GM21390 (cell line): ENCODE measurements around the gene DCLRE1B.
"Not testable (repeated sequence)": the region's sequence is repeated elsewhere in the genome, so short reads cannot be mapped to it uniquely, and the experiment has no call there.

Source experiments
- ATAC-seq: cut with Tn5 transposase; IDR thresholded peaks from one replicate; pipeline ENCODE4 v1.9.1; 2021; ENCODE audit not compliant: unreplicated experiment

The DCLRE1B gene

DNA sequence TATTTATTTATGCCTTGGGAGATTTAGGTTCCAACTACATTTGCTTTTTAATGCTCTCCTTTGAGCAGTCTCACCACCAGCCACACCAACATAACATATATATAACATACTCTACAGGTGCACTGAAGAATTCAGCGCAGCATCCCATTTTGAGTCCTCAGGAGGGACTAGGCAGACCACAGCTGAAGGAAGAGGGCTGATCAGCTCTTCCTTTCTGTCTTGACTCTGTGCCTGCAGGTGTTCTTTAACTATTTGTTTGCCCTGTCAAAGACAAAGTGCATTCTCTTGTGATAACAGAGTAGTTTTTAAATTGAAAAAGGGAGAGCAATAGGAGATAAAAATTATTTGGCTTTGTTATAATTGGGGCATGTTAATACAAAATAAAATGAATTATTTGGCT lies 41.0 kb downstream of the DCLRE1B start:
- no peak for ATAC-seq

DNA sequence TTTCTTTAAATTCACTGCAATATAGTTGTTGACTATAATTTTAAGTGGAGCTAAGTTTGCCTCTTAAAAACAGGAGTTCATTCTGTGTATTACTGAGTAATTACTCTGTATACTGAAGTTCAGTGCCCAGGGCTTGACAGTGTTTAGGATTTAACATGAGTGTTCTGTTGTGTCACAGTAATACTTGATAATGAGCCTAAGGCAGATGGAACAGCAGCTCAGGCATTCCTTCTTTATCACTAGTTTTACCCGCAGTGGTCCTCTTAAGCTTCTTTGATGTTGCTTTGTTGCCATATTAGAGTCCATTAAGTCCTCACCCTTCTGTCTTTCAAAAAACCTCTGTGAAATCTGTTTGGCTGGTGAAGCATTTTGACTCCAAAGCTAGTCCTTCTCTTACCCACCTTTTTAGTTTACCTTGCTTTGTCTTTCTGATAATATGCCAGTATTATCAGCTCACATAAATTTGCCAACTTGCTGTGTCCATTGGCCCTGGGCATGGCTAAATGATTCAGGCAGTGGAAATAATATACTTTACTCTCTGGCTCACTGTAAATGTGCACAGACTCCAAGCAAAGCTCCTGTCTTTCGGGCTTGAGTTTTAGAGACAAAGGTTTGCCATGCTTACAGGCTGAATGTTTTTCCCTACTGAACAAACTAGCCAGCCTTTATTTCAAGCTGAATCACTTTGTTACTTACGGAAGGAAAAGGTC lies 41.7 kb downstream of the DCLRE1B start:
- ATAC-seq, result no peak

DNA sequence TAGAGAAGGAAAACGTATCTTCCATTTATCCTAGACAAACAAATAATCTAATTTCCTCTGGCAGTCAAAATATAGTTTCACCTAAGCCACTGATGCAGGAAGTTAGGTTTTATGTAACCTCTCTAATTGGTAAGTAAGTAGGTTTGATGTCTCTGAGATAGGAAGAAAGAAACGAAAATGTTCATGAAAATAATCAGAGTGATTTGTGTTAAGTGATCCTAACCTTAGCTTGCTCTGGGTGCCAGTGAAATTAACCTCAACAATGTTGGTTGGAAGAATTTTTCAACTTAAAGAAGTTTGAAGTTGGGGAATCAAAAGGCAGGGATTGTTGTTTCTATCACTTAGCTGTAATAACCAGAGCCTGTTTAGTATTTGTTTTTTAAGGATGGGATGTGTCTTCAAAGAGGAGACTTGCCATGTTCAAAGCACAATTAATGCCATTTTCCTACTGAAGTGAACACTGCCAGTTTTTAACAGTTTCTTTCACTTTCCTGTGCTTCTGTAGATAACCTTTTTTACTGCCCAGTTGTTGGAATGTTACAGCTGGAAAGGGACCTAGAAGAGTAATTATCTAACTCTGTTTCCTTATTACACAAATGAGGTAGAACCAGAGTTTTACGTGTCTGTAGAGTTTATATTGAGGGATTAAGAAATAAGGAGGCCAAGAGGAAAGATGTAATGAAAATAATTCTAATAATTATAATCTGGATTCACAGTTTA lies 42.4 kb downstream of the DCLRE1B start:
- ATAC-seq, result no peak

DNA sequence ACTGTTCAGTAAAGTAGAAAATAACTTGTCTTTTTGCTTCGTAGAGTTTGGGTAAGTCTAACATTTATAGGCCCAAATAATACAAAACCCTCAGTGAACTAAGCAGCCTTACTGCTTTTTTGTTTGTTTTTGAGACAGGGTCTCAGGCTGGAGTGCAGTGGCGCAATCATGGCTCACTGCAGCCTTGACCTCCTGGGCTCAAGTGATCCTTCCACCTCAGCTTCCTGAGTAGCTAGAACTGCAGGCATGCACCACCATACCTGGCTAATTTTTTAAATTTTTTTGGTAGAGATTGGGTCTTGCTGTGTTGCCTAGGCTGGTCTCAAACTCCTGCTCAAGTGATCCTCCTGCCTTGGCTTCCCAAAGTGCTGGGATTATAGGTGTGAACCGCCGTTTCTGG lies 43.0 kb downstream of the DCLRE1B start:
- not testable (repeated sequence) for ATAC-seq

DNA sequence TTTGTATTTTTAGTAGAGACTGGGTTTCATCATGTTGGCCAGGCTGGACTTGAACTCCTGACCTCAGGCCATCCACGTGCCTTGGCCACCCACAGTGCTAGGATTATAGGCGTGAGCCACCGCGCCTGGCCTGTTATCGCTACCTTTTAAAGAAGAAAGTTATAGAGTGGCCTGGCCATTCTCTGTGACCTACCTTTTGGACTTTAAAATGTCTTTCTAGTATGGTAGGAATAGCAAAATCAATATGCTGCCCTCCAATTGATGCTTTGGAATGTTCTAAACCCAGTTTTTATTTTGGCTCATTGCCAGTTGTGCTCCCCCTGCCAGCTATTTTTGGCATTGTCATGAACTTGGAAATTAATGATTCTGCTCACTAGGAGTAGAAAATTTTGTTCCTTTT lies 43.9 kb downstream of the DCLRE1B start:
- no peak for ATAC-seq

DNA sequence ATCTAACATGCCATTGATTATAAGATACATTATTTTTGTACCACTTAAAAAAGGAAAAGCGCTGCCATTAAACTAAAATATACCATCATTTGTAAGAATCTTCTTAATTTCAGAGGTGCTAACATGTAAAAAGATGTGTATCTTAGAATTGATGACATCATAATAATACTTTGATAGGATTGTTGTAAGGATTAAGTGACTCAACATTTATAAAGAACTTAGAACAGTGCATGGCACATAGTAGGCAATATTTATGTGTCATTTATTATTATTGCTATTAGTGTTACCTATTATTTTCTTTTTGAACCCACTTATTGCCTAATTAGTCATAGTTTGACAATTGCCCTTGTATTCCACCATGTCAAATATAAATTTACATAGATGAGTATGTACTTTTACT lies 45.8 kb downstream of the DCLRE1B start:
- no peak for ATAC-seq

DNA sequence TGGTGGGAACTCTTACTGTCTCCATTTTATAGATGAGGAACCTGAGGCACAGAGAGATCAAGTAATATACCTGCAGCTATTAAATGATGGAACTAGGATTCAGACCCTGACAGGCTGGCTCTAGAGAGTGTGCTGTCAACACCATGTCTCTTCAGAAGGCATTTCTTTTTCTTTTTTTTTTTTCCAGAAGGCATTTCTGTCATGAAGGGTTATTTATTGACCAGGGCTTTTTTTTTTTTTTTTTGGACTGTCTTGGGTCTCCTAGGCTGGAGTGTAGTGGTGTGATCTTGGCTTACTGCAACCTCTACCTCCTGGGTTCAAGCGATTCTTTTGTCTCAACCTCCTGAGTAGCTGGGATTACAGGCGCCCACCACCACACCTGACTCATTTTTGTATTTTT lies 46.6 kb downstream of the DCLRE1B start:
- no peak for ATAC-seq

DNA sequence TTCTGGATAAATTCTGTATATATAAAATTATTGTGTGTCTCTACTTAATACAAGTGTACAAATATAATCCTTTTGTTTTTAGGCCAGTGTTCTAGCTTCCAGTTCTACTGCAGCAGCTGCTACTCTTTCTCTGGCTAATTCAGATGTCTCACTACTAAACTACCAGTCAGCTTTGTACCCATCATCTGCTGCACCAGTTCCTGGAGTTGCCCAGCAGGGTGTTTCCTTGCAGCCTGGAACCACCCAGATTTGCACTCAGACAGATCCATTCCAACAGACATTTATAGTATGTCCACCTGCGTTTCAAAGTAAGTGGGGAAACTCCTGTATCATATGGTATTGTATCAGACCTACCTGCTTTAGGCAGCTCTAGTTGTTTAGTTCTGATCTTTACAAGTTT lies 52.9 kb downstream of the DCLRE1B start:
- ATAC-seq, result no peak

DNA sequence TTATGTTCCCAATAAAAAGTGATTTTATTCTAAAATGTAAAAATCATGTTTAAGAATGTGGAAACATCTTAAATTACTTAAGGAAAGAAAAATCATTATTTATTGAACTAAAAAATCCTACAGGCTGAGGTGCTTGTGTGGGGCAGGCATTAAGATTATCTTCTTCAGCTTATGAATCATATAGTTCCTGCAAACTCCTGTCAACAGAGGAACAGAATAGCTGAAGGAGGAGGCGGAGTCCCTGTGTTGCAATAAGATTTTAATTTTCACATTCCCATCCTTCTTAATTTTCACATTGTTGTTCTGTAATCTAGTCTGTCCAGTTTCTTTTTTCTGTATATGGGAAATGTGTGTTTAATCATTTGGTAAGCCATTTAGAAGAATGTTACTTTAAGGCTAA lies 53.6 kb downstream of the DCLRE1B start:
- ATAC-seq, result no peak

DNA sequence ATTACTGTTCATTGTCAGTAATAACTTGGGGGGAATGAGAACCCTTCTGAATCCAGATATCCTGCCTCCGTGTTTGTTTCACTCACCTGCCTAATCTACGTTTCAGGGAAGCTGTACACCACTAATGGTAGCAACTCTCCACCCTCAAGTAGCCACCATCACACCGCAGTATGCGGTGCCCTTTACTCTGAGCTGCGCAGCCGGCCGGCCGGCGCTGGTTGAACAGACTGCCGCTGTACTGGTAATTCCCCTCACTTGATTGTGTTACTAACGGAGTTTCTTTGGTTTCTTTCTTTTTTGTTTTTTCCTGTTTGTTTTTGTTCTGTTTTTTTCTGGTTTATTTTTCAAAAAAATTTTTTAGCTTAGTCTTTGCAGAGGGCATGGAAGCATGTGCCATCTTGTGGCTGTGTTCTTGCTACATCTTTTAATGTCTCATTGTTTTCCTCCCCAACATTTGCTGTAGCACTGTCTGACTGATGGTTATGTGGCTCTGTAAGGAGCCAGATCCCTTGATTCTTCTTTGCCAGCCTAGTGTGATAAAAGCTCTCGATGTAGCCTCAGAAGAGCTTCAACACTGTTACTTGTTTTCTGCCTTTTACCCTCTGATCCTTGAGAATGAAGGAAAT lies 58.3 kb downstream of the DCLRE1B start:
- no peak for ATAC-seq
